ENCODE data around the gene EEA1. TPM values are rescaled to one million over a fixed set of nuclear protein-coding genes. Genes with fewer than 3 reads are reported as not detected.
"Not testable (repeated sequence)": the region's sequence is repeated elsewhere in the genome, so short reads cannot be mapped to it uniquely, and the experiment has no call there.

Gene EEA1
- total RNA-seq: 8.5 and 9.6 TPM in 2 replicates

- peak; percentile 99 for DNase-seq (ENCODE audit: low read depth in 2 of 2)
Observed at GRCh38 chr12:92928962-92929915, at the start of gene EEA1. Gene EEA1, minus strand, starts transcription at chr12:92929295. Its CDS starts 229 bp downstream, at chr12:92929066.

- no peak for DNase-seq (ENCODE audit: low read depth in 2 of 2)
Observed at GRCh38 chr12:92978607-92979006, 49.5 kb upstream of the EEA1 start.

GRCh38 chr12:92977326-92977725 is 48.2 kb upstream of the EEA1 start:
- DNase-seq (ENCODE audit: low read depth in 2 of 2): peak in 1 of 2 donors; percentile 44

GRCh38 chr12:92974759-92975158 is 45.7 kb upstream of the EEA1 start:
- no peak for DNase-seq (ENCODE audit: low read depth in 2 of 2)

- peak in 1 of 2 donors; percentile 38 for DNase-seq (ENCODE audit: low read depth in 2 of 2)
Observed at GRCh38 chr12:92973614-92974013, 44.5 kb upstream of the EEA1 start.

GRCh38 chr12:92971859-92972524 is 42.9 kb upstream of the EEA1 start:
- DNase-seq (ENCODE audit: low read depth in 2 of 2): peak in 1 of 2 donors; percentile 67

- peak in 1 of 2 donors; percentile 48 for DNase-seq (ENCODE audit: low read depth in 2 of 2)
Observed at GRCh38 chr12:92968176-92968813, 39.2 kb upstream of the EEA1 start.

- not testable (repeated sequence) for DNase-seq (ENCODE audit: low read depth in 2 of 2)
Observed at GRCh38 chr12:92964378-92964777, 35.3 kb upstream of the EEA1 start.

- DNase-seq (ENCODE audit: low read depth in 2 of 2): peak in 1 of 2 donors; percentile 30
Observed at GRCh38 chr12:92961949-92962348, 32.9 kb upstream of the EEA1 start.

GRCh38 chr12:92955997-92956663 is 27.0 kb upstream of the EEA1 start:
- peak; percentile 21 to 76 for DNase-seq (ENCODE audit: low read depth in 2 of 2)

GRCh38 chr12:92953747-92954146 is 24.7 kb upstream of the EEA1 start:
- no peak for DNase-seq (ENCODE audit: low read depth in 2 of 2)

GRCh38 chr12:92952394-92952793 is 23.3 kb upstream of the EEA1 start:
- DNase-seq (ENCODE audit: low read depth in 2 of 2): no peak

- no peak for DNase-seq (ENCODE audit: low read depth in 2 of 2)
Observed at GRCh38 chr12:92951006-92951405, 21.9 kb upstream of the EEA1 start.

- no peak for DNase-seq (ENCODE audit: low read depth in 2 of 2)
Observed at GRCh38 chr12:92950011-92950410, 20.9 kb upstream of the EEA1 start.

GRCh38 chr12:92949466-92949865 is 20.4 kb upstream of the EEA1 start:
- DNase-seq (ENCODE audit: low read depth in 2 of 2): no peak

- no peak for DNase-seq (ENCODE audit: low read depth in 2 of 2)
Observed at GRCh38 chr12:92947589-92948215, 18.6 kb upstream of the EEA1 start.

GRCh38 chr12:92945659-92946220 is 16.6 kb upstream of the EEA1 start:
- DNase-seq (ENCODE audit: low read depth in 2 of 2): no peak

GRCh38 chr12:92943482-92944250 is 14.6 kb upstream of the EEA1 start:
- DNase-seq (ENCODE audit: low read depth in 2 of 2): peak; percentile 35 to 55

GRCh38 chr12:92942905-92943304 is 13.8 kb upstream of the EEA1 start:
- DNase-seq (ENCODE audit: low read depth in 2 of 2): no peak

- no peak for DNase-seq (ENCODE audit: low read depth in 2 of 2)
Observed at GRCh38 chr12:92939116-92939515, 10.0 kb upstream of the EEA1 start.
